ENCODE data around the gene RPS6KL1. TPM values are rescaled to one million over a fixed set of nuclear protein-coding genes. Genes with fewer than 3 reads are reported as not detected.
"Not testable (repeated sequence)": the region's sequence is repeated elsewhere in the genome, so short reads cannot be mapped to it uniquely, and the experiment has no call there.

Gene RPS6KL1
- total RNA-seq, 1 donor from 2014 or later = 12.4 TPM

- no peak for DNase-seq
These were observed 12.3 kb upstream of the RPS6KL1 start for GRCh38 chr14:74935360-74935680.

GRCh38 chr14:74934476-74935359, 11.7 kb upstream of the RPS6KL1 start:
- no peak for DNase-seq

DNA sequence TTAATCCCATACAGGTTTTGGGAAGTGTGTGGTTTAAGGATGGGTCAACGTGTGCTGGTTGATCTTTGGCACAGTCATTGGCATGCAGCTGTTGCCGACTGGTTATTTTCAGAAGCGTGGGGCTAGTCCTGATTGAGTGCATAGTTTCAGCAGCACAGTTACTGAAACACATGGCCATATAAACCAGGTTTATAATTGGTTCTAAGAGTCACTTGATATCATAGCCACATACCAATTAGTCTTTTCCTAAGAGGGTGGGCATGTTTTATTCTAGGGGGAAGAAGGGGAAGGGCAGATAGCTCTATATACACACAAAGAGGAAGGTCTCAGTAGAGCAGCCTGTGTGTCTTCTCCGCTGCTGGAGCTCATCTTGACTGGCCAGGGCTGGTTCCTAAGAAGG, 11.0 kb upstream of the RPS6KL1 start:
- DNase-seq = peak; percentile 38

DNA sequence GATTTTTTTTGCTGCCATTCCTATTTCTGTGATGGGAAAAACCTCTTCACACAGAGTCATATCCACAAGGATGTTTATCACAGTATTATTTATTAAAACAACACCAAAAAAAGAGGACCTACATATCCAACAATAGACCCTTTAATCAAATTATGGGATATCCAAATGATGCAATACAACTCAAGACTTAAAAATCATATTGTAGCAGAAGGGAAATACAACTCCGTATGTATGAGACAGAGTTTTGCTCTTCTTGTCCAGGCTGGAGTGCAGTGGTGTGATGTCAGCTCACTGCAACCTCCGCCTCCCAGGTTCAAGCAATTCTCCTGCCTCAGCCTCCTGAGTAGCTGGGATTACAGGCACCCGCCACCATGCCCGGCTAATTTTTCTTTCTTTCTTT, 9.9 kb upstream of the RPS6KL1 start:
- not testable (repeated sequence) for DNase-seq

DNA sequence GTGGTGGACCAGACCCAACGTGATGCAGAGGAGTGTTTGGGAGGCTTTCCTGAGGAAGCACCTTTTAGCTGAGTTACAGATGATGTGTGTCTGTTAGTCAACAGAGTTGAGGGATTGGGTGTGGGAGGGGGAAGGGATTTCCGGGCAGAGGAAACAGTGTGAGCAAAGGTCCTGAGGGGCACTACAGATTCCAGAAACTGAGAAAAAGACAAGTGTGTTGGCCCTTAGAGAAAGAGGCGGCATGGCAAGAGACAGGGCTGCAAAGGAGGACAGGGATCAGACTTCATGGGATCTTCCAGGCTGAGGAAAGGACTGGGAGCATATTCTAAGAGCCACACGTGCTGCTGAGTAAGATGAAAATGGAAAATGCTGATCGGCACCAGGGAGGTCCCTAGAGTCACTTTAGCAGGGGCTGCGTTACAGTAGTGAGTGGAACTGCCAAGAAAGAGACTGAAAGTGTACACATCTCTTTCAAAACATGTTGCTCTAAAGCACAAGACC, 9.4 kb upstream of the RPS6KL1 start:
- peak; percentile 97 for DNase-seq

- not testable (repeated sequence) for DNase-seq
These were observed 8.7 kb upstream of the RPS6KL1 start for GRCh38 chr14:74931744-74932143.

DNA sequence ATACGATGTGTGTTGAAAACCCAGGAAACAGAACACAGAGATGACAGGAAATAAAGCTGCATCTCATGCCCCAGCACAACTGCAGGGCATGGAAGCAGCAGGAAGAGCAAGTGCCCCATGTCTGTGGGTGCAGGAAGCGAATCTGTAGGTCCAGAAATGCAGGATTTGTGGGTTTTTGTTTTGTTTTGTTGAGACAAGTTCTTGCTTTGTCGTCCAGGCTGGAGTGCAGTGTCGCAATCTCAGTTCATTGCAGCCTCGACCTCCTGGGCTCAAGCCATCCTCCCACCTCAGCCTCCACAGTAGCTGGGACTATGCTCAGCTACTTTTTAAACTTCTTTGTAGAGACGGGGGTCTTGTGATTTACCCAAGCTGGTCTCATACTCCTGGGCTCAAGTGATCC, 6.2 kb upstream of the RPS6KL1 start:
- DNase-seq = no peak

- DNase-seq = no peak
These were observed 4.2 kb upstream of the RPS6KL1 start for GRCh38 chr14:74927225-74927624.

DNA sequence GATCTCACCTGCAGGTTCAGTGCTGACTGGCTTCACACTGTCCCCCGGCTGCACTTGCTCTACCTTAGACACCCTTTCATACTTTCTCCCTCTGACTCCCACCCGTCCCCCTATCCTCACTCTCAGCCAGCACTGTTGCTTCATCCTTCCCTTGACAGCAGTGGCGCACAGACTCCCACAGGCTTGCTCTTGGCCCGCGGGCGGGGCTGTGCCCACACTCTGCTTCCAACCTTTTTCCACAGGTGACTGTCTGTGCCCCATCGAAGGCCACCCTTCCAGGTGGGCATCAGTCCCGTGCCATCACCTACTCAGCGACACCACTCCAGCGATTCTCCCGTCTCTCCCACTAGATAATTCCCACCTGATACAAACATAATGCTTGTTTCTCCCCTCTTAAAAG, 1.0 kb upstream of the RPS6KL1 start:
- DNase-seq = no peak

- DNase-seq = no peak
These were observed 891 bp downstream of the RPS6KL1 start for GRCh38 chr14:74921987-74922751.

DNA sequence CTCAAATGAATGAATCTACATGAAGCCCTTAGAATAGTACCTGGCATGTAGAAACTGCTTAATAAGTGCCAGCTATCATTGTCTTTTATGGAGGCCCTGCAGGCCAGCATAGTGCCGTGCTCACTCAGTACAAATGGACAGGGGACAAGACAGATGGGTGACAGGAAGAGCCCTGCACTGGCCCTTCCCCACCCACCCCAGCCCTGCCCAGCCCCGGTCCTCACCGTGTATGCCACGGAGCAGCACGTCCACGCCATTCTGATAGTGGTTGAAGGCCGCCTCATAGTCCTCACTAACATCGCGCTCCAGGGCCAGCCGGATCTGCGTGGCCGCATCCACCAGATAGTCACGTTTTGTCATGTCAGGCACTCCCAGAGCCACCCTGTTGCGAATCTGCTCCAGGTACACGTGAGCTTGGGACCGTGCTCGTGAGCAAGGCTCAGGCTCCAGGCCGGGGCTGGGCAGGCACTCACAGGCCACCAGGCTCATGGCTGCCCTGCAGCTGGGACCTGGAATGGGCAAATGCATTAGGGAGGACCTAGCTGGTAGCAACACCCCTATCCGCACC, 1.9 kb downstream of the RPS6KL1 start:
- DNase-seq = no peak

DNA sequence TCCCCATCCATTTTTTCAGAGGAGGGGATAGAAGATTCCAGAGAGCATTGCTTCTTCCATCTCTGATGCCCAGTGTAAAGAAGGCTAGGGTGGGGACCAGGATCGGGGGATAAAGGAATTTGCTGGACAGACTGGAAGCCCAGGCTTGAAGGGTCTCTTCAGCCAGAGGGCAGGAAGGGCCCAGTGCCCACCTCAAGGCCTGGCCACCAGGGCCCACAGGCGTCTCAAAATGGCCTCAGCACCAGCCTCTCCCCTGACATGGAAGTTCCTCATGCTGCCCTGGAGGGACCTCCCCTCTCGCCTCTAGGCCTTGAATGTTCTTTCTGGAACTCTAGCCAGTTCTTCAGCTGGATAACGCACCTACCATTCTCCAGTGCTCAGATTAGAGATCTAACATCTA, 2.8 kb downstream of the RPS6KL1 start:
- DNase-seq = no peak

DNA sequence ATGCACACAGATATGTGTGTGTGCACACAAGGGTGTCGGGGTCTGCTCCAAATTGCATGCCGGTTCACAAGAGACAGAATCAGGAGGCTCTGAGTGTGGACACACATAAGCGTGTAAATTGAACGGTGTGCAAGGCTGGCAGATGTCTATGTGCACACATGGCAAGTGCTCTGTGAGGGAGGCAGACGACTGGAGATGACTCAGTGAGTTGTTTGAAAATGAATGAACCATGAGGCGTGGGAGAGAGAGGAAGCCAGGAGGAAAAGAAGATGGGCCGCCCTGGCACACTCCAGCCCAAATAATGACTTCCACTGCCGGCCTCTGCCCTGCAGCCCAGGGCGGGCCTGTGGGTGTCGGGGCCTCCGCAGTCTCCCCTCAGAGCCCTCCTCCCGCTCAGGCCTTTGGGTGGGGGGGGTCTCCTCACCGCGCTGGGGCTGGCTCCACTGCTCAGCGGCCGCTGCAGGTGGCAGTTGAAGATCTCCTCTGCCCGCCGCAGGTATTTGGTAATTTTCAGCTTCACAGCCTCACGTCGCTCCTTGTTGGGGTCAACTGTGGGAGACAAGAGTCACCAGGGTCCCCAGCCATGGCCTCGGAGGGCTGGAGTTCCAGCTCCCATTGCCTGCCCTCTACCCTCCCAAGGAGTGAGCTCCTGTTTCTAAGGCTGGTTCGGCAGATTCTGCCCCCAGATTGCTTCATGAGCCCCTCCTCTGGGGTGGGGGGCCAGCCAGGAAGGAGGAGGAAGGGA, 3.5 kb downstream of the RPS6KL1 start:
- peak; percentile 20 for DNase-seq

DNA sequence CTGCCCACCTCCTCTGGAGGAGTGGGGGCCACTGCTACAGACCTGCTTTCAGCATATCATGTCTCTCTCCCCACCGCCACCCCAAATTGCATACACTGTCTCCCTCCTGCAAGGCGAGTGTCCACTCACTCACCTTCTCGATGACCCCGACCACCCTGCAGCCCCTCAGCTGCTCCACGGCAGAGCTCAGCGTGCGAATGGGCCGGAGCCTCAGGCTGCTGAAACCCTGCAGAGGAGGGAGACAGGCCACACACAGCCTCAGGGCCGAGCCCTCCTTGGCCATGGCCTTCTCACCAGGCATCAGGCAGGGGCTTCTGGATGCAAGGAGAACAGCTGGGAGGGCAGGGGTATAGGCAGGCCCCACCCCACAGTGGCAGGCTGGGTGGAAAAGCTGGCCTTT, 4.7 kb downstream of the RPS6KL1 start:
- no peak for DNase-seq

DNA sequence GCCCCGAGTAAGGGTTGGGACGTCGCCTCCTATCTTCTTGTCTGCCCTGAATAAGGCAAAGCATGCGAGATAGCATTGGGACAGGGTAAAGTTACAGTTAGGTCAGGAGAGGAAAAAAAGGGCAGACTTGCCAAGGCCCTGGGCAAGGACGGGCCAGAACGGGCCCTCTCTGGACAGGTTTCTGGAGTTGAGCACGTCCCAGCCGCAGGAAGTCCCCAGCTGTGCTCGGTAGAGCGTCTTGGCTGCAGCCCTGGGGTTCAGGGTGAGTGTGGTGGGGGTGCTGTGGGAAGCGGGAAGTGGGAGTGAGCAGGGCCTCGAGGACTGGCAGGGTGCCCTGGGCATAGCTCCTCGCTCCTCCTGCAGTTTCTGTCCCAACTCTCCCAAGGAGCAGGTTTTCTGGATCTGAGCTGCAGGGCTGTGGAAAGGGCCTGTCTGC, 5.4 kb downstream of the RPS6KL1 start:
- no peak for DNase-seq

DNA sequence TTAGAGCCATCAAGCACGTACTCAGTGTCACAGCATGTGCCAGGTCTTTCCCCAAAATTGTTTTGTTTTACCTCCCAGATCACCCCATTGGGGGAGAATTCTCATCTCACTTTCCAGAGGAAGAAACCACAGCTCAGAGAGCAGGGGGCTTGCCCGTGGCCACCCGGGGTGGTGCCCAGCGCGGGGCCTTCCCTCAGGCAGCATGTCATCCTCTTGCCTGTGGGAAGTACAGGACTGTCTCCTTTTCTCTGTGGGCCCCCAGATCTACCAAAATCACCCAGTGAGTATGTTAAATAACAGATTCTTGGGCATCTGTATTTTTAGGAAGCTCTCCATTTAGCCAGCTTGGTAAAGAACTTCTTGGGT, 5.9 kb downstream of the RPS6KL1 start:
- no peak for DNase-seq

- DNase-seq = no peak
These were observed 7.2 kb downstream of the RPS6KL1 start for GRCh38 chr14:74915826-74916225.

- no peak for DNase-seq
These were observed 7.6 kb downstream of the RPS6KL1 start for GRCh38 chr14:74915426-74915825.

- peak; percentile 88 for DNase-seq
These were observed 9.0 kb downstream of the RPS6KL1 start for GRCh38 chr14:74913986-74914573.

DNA sequence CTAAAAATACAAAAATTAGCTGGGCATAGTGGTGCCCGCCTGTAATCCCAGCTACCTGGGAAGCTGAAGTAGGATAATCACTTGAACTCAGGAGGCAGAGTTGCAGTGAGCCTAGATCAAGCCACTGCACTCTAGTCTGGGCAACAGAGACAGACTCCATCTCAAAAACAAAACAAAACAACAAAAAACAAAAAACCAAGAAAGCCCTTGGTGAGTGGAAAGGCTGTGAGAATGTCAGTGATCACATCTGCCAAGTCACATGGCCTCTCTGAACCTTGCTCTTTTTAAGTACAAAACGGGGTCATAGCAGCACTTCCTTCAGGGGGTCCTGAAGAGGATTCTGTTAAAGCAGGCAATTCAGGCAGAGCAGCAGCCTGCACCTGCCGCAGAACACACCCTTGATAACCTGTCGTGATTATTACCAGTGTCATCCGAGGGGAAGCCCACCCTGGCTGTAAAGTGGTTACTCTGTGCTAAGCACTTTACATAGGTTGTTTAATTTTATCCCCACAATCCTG, 9.6 kb downstream of the RPS6KL1 start:
- no peak for DNase-seq

- no peak for DNase-seq
These were observed 10.3 kb downstream of the RPS6KL1 start for GRCh38 chr14:74912801-74913200.

DNA sequence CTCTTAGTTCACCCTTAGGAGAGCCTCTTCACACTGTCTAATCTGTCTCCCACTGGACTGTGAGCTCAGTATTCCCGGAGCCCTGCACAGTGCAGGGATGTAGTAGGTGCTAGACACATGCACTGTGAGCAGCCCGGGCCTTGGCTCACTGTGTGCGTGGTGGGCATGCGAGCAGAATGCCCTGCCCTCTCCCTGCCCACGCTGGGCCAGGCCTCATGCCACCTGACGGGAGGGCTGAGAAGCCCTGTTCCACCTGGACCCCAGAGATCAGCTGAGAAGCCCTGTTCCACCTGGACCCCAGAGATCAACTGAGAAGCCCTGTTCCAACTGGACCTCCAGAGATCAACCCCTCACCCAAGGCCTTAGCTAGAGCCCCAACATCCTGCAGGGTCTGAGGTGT, 10.9 kb downstream of the RPS6KL1 start:
- no peak for DNase-seq
